Measurements from ENCODE around the gene AK8.
A peak's percentile ranks its signal among the peaks of the same experiment; 100 is the strongest.

Gene AK8
- 0.16 to 6.0 (median 1.6) reads per million in 18 experiments for total RNA-seq

GRCh38 chr9:132877824-132878694, at the start of gene AK8:
TSS of gene AK8 (minus strand) at chr9:132878284. CDS start at chr9:132878255, 29 bp downstream.
- peak; percentile 66 to 77 for DNase-seq

GRCh38 chr9:132927704-132928103, 49.6 kb upstream of the AK8 start:
- DNase-seq = no peak

- DNase-seq = no peak
These were observed 45.3 kb upstream of the AK8 start for GRCh38 chr9:132923346-132923902.

- no peak for DNase-seq
These were observed 41.7 kb upstream of the AK8 start for GRCh38 chr9:132919614-132920268.

GRCh38 chr9:132914924-132915323, 36.8 kb upstream of the AK8 start:
- DNase-seq = no peak

GRCh38 chr9:132912131-132912530, 34.0 kb upstream of the AK8 start:
- no peak for DNase-seq

- DNase-seq = no peak
These were observed 32.3 kb upstream of the AK8 start for GRCh38 chr9:132910376-132910775.

- no peak for DNase-seq
These were observed 31.2 kb upstream of the AK8 start for GRCh38 chr9:132909311-132909710.

GRCh38 chr9:132908635-132909034, 30.6 kb upstream of the AK8 start:
- DNase-seq = no peak

GRCh38 chr9:132905726-132906125, 27.6 kb upstream of the AK8 start:
- DNase-seq = no peak

- no peak for DNase-seq
These were observed 25.7 kb upstream of the AK8 start for GRCh38 chr9:132903574-132904492.

GRCh38 chr9:132901858-132902831, 24.1 kb upstream of the AK8 start:
- DNase-seq = peak; percentile 84 to 88

GRCh38 chr9:132898051-132898450, 20.0 kb upstream of the AK8 start:
- DNase-seq = no peak

GRCh38 chr9:132896906-132897305, 18.8 kb upstream of the AK8 start:
- peak; percentile 13 to 53 for DNase-seq

- DNase-seq = peak in 1 of 2 donors; percentile 14
These were observed 18.2 kb upstream of the AK8 start for GRCh38 chr9:132896264-132896663.

GRCh38 chr9:132894862-132895835, 17.1 kb upstream of the AK8 start:
- no peak for DNase-seq

- no peak for DNase-seq
These were observed 16.3 kb upstream of the AK8 start for GRCh38 chr9:132894346-132894745.

GRCh38 chr9:132892400-132892799, 14.3 kb upstream of the AK8 start:
- DNase-seq = no peak

- DNase-seq = no peak
These were observed 10.1 kb upstream of the AK8 start for GRCh38 chr9:132888151-132888550.

All from inflammatory macrophage (primary cell).